Left renal cortex interstitium (tissue), 4 donors: ENCODE measurements around the gene PPM1D. TPM values are rescaled to one million over a fixed set of nuclear protein-coding genes. Genes with fewer than 3 reads are reported as not detected.
A peak's percentile ranks its signal among the peaks of the same experiment; 100 is the strongest.
"Not testable (repeated sequence)": the region's sequence is repeated elsewhere in the genome, so short reads cannot be mapped to it uniquely, and the experiment has no call there.

ENCODE experiments used
- DNase-seq, 4 donors: peaks; one replicate each; pipeline ENCODE4 v3.0.0-alpha.2; 2013; ENCODE audit warnings: low read depth in 4 of 4, low spot score in 2 of 4, missing footprints in 1 of 4
- polyA plus RNA-seq, 4 donors: library from polyadenylated mRNA; unstranded; fragments of 120-200 nt; gene quantifications; one replicate each; pipeline ENCODE4 v1.2.1, GENCODE V29; 2013; ENCODE audit not compliant: insufficient read length in 4 of 4

The PPM1D gene
- polyA plus RNA-seq, 4 donors: 19.6 to 24.9 (median 20.9) TPM

GRCh38 chr17:60661489-60661888 lies 61.5 kb downstream of the PPM1D start:
- DNase-seq: no peak

DNA sequence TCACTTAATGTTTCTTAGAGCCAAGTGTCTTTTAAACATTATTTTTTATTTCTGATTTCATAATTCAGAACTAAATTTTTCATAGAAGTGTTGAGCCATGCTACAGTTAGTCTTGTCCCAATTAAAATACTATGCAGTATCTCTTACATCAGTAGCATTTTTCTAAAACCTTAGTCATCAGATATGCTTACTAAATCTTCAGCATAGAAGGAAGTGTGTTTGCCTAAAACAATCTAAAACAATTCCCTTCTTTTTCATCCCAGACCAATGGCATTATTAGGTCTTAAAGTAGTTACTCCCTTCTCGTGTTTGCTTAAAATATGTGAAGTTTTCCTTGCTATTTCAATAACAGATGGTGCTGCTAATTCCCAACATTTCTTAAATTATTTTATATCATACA lies 64.0 kb downstream of the PPM1D start:
- no peak for DNase-seq

DNA sequence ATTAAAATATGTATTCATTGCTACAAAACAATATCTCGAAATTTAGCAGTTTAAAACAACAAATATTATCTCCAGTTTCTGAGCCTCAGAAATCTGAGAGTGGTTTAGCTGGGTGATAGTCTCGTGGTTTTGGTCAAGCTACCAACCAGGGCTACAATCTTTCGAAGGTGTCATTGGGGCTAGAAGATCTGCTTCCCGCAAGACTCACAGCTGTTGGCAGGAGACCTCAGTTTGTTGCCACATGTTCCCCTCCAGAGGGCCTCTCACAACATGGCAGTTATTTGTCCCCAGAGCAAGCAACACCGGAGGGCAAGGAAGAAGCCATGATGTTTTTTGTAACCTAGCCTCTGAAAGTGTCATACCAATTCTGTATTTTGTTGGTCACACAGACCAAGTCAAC lies 65.6 kb downstream of the PPM1D start:
- no peak for DNase-seq

GRCh38 chr17:60668741-60669140 lies 68.7 kb downstream of the PPM1D start:
- not testable (repeated sequence) for DNase-seq

- DNase-seq: no peak
Observed at GRCh38 chr17:60671482-60671881, 71.5 kb downstream of the PPM1D start.

DNA sequence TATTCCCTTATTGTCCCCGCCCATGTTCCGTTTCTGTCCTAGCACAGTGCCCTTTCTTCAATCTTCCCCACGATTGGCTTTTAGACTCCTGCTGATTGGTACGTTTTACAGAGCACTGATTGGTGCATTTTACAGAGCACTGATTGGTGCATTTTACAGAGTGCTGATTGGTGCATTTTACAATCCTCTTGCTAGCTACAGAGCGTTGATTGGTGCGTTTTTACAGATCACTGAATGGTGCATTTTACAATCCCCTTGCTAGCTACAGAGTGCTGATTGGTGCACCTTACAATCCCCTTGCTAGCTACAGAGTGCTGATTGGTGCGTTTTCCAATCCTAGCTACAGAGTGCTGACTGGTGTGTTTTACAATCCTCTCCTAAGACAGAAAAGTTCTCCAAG lies 74.6 kb downstream of the PPM1D start:
- DNase-seq: not testable (repeated sequence)

GRCh38 chr17:60675997-60676396 lies 76.0 kb downstream of the PPM1D start:
- DNase-seq: no peak

GRCh38 chr17:60676758-60677307 lies 76.8 kb downstream of the PPM1D start:
- DNase-seq: no peak

DNA sequence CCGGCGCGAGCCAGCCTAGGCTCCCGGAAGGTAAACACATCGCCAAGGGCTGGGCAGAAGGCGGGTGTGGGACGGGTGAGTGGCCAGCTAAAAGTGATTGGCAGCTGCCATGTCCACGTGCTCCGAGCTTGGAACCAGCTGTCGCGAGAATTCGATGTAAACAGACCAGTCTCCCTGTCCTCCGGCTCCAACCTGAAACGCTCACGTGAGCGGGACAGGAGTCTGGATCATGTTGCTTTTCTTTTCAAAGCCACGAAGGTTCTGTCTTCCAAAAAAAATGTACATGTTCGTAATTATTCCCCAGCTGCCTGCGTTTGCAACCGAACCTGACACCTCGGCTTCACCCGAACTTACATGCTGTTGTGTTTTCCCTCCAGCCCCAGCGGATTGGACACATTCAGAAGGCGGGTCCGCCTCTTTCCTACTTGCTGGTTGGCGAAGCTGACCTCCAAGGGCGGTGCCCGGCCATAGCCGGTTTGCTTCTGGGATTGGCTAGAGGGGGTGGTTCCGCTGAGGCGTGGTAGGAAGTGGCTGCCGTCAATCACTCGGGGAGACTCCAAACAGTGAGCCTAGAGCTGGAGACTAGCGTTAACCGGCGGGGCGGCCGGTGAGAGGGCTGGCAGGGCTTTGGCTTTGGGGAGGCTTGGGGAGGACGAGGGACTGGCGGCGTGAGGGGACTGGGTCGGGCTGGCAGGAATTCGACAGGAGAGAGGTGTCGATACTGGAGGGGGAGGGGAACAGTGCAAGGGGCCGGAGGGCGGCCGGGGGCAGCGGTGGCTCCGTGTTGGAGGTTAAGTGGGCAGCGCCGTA lies 77.5 kb downstream of the PPM1D start, which contains the start of gene BCAS3:
TSS of gene BCAS3 (plus strand) at position 544 of the 810 bp plus-strand sequence.
- peak; percentile 94 to 100 (median 98) for DNase-seq

- DNase-seq: no peak
Observed at GRCh38 chr17:60678118-60678444, 78.1 kb downstream of the PPM1D start.

DNA sequence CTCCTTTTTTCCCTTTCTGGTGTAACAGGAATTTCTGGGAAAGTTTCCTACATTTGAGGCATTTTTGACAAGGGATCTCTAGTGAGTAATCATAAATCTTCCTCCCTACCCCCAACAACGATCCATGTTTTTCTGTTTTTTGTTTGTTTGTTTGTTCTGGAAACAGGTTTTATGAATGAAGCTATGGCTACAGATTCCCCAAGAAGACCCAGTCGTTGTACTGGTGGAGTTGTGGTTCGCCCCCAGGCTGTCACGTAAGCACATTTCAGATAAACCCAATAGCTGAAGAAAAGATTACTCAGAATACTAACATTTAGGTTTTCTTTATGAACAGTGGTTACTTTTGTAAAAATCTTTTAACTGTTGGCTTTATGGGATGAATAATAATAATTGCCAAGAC lies 79.3 kb downstream of the PPM1D start:
- no peak for DNase-seq

- no peak for DNase-seq
Observed at GRCh38 chr17:60680754-60681153, 80.8 kb downstream of the PPM1D start.

DNA sequence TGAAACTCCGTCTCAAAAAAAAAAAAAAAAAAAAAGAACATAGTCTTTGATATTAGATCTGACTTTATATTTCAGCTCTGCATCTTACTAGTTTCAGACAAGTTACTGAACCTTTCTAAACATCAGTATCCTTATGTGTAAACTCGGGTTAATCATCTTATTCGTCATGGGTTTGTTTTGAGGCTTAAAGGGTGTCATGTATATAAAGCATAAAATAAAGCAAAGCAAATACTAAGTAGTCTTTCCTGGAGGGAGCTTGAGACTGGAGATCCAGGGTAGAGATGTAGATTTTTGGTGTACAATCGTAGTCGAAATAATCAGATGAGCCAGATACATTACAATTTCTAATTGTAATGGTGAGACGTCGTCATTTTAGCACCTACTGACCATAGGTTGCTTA lies 85.4 kb downstream of the PPM1D start:
- no peak for DNase-seq

DNA sequence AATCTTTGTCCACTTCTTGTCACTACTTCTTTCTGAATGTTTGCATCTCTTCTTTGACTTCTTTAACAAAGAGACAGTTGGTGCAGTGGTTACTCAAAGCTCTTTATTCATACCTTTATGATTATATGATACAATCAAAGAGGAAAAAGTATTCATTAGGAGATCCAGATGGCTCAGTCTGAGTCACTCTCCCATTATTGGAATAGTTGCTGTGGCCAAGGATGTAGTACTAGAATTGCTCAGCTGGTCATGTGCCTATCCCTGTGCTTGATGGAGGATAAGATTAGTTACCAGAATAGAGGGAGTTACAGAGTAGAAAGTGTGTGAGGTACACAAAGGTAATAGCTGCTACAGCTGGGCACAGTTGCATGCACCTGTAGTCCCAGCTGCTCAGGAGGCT lies 96.0 kb downstream of the PPM1D start:
- DNase-seq: no peak

GRCh38 chr17:60699090-60699489 lies 99.1 kb downstream of the PPM1D start:
- DNase-seq: no peak

DNA sequence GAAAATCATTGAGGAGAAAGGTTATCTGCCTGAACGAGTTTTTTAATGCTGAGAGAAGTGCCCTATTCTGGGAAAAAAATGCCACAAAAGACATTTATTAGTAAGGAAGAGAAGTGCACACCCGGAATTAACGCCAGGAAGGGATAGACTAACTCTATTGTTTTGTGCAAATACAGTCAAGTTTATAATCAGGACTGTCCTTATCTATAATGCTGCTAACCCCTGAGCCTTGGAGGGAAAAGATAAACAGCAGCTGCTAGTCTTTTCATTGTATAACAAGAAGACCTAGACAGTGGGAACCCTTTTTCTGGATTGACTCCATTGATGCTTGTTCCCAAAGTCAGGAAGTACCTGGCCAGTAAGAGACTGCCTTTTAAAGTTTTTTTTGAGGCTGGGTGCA lies 104.2 kb downstream of the PPM1D start:
- no peak for DNase-seq

GRCh38 chr17:60712675-60713074 lies 112.7 kb downstream of the PPM1D start:
- DNase-seq: no peak

DNA sequence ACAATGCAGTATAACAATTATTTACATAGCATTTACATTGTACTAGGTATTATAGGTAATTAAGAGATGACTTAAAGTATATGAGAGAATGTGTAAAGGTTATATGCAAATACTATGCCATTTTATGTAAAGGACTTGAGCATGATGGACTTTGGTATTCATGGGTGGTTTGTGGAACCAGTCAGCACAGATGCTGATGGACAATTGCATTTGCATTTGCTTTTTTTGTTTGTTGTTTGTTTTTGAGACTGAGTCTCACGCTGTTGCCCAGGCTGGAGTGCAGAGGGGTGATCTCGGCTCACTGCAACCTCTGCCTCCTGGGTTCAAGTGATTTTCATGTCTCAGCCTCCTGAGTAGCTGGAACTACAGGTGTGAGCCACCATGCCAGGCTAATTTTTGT lies 113.6 kb downstream of the PPM1D start:
- DNase-seq: no peak
